Measurements from ENCODE around the gene PCDHGC4.

PCDHGC4 gene

GRCh38 chr5:141489841-141490240 lies 5.0 kb downstream of the PCDHGC4 start:
- in situ Hi-C loops (cut with HindIII; ENCODE audit: low sequenced_read_pairs): no loop called here

- in situ Hi-C loops (cut with HindIII; ENCODE audit: low sequenced_read_pairs): no loop called here
These were observed 5.4 kb downstream of the PCDHGC4 start for GRCh38 chr5:141490271-141490670.

GRCh38 chr5:141490771-141491170 lies 5.9 kb downstream of the PCDHGC4 start:
- in situ Hi-C loops (cut with HindIII; ENCODE audit: low sequenced_read_pairs): no loop called here

GRCh38 chr5:141491323-141492167 lies 6.7 kb downstream of the PCDHGC4 start:
- in situ Hi-C loops (cut with HindIII; ENCODE audit: low sequenced_read_pairs): no loop called here

GRCh38 chr5:141492168-141492885 lies 7.5 kb downstream of the PCDHGC4 start:
- in situ Hi-C loops (cut with HindIII; ENCODE audit: low sequenced_read_pairs): no loop called here

- in situ Hi-C loops (cut with HindIII; ENCODE audit: low sequenced_read_pairs): no loop called here
These were observed 8.9 kb downstream of the PCDHGC4 start for GRCh38 chr5:141493500-141494422.

GRCh38 chr5:141494761-141495452 lies 10.1 kb downstream of the PCDHGC4 start:
- in situ Hi-C loops (cut with HindIII; ENCODE audit: low sequenced_read_pairs): no loop called here

GRCh38 chr5:141495453-141495811 lies 10.6 kb downstream of the PCDHGC4 start:
- in situ Hi-C loops (cut with HindIII; ENCODE audit: low sequenced_read_pairs): no loop called here

- in situ Hi-C loops (cut with HindIII; ENCODE audit: low sequenced_read_pairs): no loop called here
These were observed 11.2 kb downstream of the PCDHGC4 start for GRCh38 chr5:141496038-141496437.

- in situ Hi-C loops (cut with HindIII; ENCODE audit: low sequenced_read_pairs): loop anchor here (25.0 kb wide), 1 partner anchor 164 kb away; the partner anchor contains the start of genes PCDHGA1, PCDHGA2 and PCDHGA3
These were observed 16.9 kb downstream of the PCDHGC4 start for GRCh38 chr5:141501761-141502160.

GRCh38 chr5:141503681-141504080 lies 18.9 kb downstream of the PCDHGC4 start:
- in situ Hi-C loops (cut with HindIII; ENCODE audit: low sequenced_read_pairs): loop anchor here (25.0 kb wide), 1 partner anchor 166 kb away; the partner anchor contains the start of genes PCDHGA1, PCDHGA2 and PCDHGA3

- in situ Hi-C loops (cut with HindIII; ENCODE audit: low sequenced_read_pairs): loop anchor here (25.0 kb wide), 1 partner anchor 167 kb away; the partner anchor contains the start of genes PCDHGA1, PCDHGA2 and PCDHGA3
These were observed 19.4 kb downstream of the PCDHGC4 start for GRCh38 chr5:141504216-141504615.

GRCh38 chr5:141506381-141507155 lies 21.7 kb downstream of the PCDHGC4 start:
- in situ Hi-C loops (cut with HindIII; ENCODE audit: low sequenced_read_pairs): loop anchor here (25.0 kb wide), 1 partner anchor 169 kb away; the partner anchor contains the start of genes PCDHGA1, PCDHGA2 and PCDHGA3

- in situ Hi-C loops (cut with HindIII; ENCODE audit: low sequenced_read_pairs): loop anchor here (25.0 kb wide), 1 partner anchor 170 kb away; the partner anchor contains the start of genes PCDHGA1, PCDHGA2 and PCDHGA3
These were observed 22.7 kb downstream of the PCDHGC4 start for GRCh38 chr5:141507387-141508091.

GRCh38 chr5:141508440-141508797 lies 23.6 kb downstream of the PCDHGC4 start:
- in situ Hi-C loops (cut with HindIII; ENCODE audit: low sequenced_read_pairs): loop anchor here (25.0 kb wide), 1 partner anchor 171 kb away; the partner anchor contains the start of genes PCDHGA1, PCDHGA2 and PCDHGA3

- in situ Hi-C loops (cut with HindIII; ENCODE audit: low sequenced_read_pairs): loop anchor here (25.0 kb wide), 1 partner anchor 172 kb away; the partner anchor contains the start of genes PCDHGA1, PCDHGA2 and PCDHGA3
These were observed 24.2 kb downstream of the PCDHGC4 start for GRCh38 chr5:141508798-141509611.

GRCh38 chr5:141510160-141510559 lies 25.3 kb downstream of the PCDHGC4 start:
- in situ Hi-C loops (cut with HindIII; ENCODE audit: low sequenced_read_pairs): loop anchor here (25.0 kb wide), 1 partner anchor 173 kb away; the partner anchor contains the start of genes PCDHGA1, PCDHGA2 and PCDHGA3

Measured in DLD1 (cell line).